ENCODE data around the gene RAPH1.
"Not testable (repeated sequence)": the region's sequence is repeated elsewhere in the genome, so short reads cannot be mapped to it uniquely, and the experiment has no call there.

GRCh38 chr2:203388153-203388552 lies 146.9 kb downstream of the RAPH1 start:
- TF ChIP-seq CTCF (IDR thresholded peaks at IDR 0.05; ENCODE audit: insufficient read depth, low read length); GABPA (IDR thresholded peaks at IDR 0.05; ENCODE audit: low read depth); REST (IDR thresholded peaks at IDR 0.05; ENCODE audit: insufficient replicate concordance, low read depth); POLR2AphosphoS5 (IDR thresholded peaks at IDR 0.05; ENCODE audit: low read depth): not testable (repeated sequence)

Data from HL-60 (cell line).